ENCODE measurements around the gene ZFP3.
A peak's percentile ranks its signal among the peaks of the same experiment; 100 is the strongest.
"Not testable (repeated sequence)": the region's sequence is repeated elsewhere in the genome, so short reads cannot be mapped to it uniquely, and the experiment has no call there.

ZFP3 gene

DNA sequence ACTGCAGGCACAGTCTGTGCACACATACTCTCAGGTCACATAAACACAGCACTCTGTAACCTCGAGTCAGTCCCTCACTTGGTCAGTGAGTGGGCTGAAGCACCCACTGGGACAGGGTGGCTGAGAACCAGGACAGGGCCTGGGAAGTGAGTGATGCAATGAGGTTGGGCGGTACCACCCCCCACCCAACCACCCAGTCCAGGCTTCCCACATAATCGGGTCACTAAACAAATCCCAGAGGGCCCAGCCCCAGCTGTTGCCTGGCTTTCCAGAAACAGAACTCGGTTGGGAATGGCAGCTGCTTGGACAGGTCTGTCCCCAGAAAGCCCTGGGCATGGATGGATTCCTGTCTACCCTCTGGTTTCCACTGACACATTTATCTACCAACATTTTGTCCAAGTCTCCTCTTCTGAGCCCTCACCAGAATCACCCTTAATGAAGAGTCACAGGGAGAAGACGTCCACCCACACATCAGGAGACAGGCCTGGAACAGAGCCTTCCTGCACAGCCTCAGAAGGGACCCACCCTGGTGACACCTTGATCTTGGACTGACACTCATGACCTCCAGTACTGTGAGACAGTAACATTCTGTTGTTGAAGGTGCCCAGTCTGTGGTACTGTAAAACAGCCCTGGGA is 46.0 kb downstream of the ZFP3 start:
- not testable (repeated sequence) for DNase-seq

DNA sequence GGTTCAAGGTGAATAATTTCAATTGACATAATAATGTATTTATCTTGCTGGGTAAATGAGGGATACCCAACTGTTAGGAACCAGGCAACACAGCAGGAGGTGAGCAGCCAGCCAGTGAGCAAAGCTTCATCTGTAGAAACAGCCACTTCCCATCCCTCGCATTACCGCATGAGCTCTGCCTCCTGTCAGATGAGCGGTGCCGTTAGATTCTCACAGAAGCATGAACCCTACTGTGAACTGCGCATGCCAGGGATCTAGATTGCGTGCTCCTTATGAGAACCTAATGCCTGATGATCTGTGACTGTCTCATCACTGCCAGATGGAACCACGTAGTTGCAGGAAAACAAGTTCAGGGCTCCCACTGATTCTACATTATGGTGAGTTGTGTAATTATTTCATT is 46.6 kb downstream of the ZFP3 start:
- DNase-seq, result not testable (repeated sequence)

DNA sequence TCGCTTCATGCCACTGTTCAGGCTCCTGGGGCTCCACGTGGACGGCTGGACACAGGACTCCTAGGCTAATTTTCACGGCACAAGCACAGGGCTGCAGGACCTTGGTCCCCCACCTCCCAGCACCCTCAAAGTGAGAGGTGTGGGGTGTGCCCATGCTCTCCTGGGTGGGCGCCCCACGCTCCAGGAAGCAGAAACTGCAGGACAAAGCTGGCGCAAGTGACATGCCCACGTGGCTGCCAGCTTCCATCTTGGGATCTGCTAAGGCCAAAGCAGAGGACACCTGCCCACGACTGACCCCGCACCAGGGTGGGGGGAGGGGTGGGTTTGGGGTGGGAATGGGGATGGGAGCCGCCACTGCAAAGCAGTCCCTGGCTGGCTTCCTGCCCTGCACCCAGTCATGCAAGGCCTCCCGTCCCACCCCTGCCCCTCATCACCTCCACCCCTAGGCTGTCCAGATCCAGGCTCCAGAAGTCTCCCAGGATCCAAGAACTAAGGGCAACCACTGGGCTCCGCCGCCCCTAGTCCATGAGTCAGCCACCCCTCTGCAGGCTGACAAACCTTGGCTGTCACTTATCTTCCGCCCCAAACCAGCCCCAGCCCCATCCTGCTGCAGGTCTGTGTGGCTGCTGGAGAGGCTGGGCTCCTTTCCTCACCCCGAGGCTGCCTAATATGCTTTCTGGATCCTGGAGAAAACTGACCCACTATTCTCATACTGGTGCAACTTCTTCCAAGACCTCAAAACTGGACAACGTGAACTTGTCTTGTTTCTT is 48.6 kb downstream of the ZFP3 start:
- DNase-seq, result no peak

DNA sequence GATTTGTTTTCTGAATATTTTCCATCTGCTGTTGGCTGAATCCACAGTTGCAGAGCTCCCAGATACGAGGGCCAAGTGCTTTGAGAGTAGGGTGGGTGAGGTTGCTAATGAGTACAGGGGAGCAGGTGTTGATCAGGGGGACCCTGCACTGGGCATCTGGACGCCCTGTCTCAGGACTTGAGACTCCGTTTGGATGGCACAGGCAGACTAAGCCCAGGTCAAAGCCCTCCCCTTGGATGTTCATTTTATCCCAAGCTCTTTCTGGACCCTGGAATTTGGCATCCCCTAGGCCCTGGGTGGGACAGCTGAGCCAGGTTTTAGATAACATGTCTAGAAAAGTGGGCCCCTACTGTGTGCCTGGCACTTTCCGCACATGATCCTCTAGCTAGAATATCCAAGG is 49.6 kb downstream of the ZFP3 start:
- DNase-seq, result no peak

DNA sequence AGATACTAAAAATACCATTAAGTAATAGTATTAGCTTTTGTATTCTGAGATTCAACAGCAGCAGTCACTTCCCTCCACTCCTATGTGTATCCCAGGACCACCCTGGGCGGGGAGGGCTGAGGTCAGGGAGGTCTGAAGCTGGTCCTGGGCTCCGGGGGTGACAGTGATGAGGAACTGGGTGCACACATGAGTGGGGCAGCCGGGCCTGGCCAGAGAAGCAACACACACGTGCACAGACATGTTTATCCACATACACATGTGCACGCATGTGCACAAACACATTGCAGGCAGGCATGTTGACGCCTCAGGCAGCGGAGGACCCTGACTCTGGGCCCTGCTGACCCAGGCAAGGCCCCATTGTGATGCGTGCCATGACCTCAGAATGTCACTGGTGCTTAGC is 50.1 kb downstream of the ZFP3 start:
- DNase-seq, result not testable (repeated sequence)

DNA sequence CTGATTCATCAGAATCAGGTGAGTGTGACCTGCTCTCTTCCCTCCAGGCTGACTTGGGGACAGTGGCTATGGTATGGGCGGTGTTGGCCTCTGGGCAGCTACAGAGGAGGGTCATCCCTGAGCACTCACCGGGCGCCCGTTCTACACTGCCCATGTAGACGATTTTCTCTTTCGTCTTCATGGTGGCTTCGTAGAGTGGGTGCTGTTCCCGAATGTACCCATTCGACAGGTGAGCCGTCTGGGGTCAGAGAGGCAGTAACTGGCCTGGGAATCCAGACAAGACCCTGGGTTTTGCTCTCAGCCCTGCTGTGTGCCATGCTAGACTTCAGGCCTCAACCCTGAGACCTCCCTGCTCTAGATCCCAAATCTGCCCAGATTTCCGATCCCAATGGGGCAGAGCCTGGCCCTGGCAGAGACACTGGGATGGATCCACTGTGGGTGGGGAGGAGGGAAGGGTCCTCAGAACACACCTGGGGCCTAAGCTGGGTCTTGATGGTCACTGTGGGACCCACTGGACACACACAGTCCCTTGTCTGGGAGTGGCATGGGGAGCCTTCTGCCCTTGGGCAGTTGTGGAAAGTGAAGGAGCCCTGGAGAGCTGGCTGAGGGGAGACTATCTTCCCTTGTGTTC is 50.8 kb downstream of the ZFP3 start:
- no peak for DNase-seq

DNA sequence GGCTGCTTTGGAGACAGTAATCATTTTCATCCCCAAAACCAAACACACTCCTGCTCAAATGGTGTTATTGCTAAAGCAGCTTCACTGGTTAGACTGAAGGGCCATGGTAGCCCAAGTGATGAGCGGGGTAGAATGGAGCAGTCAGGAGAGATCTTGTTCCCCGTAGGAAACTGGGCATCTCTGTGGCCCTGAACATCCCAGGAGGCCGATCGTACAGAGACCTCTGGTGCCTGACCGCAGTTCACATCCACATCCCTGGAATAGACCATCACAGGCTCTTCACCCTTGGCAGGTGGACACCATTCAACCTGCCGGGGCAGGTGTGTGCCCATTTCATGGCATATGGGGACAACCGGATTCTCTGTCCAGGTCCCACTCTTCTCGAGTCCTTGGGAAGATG is 51.5 kb downstream of the ZFP3 start:
- not testable (repeated sequence) for DNase-seq

DNA sequence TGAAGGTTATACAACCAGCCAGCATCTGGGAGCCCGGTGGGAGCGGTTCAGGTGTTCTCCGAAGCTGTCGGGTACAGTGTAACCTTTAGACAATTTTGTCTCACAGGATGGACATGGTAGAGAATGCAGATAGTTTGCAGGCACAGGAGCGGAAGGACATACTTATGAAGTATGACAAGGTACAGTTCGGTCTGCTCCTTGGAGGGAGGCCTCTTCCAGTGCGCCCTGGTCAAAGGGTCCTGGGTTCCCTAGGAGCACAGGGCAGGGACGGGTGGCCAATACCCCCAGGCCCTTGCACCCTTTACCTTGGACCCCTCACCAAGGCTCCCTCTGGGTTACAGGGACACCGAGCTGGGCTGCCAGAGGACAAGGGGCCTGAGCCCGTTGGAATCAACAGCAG is 52.0 kb downstream of the ZFP3 start:
- not testable (repeated sequence) for DNase-seq

DNA sequence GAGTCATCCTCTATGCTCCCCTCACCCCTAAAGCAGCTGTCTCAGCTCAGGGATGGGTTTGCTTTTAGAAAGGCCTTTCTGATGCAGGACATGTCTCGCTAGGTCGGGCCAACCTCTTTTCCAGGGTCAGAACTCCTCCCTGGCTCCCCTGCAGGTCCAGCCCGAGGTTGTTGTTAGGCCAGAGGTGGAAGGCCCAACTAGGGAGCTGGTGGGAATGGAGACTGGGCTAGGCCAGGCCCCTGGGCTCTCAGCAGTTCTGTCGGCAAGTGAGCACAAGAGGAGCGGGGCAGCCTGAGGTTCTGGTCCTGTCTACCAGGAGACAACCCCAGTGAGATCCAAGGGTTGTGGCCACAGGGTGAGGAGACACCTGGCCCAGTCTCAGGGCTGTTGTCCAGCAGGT is 52.4 kb downstream of the ZFP3 start:
- DNase-seq, result not testable (repeated sequence)

DNA sequence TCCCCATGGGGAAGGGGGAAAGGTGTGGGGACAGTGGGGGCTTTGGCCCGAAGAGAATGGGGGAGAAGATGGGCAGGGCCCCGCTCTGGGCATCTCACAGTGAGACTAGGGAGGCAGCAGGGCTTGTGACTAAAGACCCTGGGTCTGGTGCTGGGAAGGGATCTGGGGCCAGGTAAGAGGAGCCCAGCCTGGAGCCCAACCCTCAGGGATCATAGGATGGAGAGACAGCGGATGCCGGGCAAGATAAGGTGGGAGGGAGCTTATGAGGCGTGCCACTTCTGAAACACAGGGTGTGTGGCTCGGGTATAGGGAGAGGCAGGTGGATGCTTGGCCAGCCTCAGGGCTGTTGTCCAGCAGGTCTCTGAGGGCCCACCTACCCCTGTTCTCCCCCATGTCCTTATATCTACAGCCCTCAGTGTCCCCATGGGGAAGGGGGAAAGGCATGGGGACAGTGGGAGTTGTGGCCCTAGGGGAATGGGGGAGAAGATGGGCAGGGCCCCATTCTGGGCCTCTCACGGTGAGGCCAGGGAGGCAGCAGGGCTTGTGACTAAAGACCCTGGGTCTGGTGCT is 53.0 kb downstream of the ZFP3 start:
- DNase-seq, result no peak

DNA sequence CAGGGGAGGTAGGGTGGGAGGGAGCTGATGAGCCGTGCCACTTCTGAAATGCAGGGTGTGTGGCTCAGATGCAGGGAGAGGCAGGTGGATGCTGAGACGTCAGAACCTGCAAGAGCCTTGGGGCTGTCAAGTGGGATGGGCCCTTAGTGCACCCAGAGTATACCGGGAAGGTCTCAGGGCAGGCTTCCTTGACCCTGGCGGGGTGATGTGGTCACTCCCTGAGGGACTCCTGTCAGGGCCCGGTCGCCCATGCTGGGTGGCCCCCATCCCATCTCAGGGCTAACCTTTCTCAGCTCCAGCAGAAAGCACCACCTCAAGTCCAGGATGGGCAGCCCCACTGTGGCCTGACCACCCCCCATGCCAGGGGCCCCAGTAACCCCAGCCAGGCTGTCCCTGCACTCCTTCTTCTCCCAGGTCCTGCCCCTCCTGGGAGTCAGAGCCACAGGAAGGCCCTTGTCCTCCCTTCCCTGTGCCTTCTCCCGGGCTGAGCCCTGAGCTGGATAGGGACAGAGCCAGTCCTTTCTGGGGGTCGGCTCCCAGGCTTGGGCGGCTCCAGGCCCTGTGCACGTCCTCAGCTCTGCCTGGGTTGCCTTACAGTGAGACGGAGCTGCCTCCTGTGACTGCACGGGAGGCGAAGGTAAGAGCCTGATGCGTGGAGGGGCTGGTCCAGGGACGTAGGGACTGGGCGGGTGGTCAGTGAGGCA is 53.7 kb downstream of the ZFP3 start:
- DNase-seq, result not testable (repeated sequence)

DNA sequence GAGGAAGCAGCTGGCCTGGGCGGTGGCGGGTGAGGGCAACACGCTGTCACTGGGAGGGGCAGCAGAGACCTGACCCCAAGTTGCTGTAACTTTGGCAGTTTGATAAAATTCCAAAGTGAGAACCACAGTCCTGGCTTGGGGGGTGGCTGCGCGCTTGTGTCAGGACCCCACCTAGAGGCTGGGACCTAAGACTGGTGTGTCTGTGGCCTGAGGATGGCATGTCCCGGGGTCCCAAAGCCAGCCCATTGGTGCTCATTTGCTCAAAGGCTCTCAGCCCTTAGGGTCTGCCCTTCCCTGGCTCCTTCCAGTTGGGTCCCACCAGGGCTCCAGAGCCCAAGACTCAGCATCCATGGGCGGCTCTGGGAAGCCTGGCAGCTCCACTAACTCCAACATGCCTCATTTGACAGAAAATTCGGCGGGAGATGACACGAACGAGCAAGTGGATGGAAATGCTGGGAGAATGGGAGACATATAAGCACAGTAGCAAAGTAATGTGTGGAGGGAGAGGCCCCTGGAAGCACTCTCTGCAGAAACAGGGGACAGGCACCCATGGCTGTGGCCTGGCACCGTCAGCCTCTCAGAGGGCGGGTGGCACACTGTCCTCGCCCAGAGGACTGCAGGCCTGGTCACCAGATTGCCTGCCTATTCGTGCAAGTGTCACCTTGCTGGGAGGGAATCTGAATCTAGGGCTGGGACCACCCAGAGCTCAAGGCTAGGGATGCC is 54.4 kb downstream of the ZFP3 start:
- not testable (repeated sequence) for DNase-seq

DNA sequence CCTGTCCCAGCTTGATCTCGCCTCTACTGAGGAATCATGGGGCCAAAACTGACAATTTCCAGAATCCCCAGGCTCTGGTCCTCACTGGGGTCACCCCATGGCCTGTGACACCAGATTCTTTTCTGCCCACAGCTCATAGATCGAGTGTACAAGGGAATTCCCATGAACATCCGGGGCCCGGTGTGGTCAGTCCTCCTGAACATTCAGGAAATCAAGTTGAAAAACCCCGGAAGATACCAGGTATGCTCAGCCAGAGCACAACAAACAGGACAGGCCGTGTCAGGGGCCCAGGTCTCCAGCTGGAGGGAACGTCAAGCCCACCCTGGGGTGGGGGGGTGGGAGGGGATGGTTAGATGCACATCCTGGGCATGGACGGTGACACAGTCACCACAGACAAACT is 55.0 kb downstream of the ZFP3 start:
- DNase-seq, result no peak

DNA sequence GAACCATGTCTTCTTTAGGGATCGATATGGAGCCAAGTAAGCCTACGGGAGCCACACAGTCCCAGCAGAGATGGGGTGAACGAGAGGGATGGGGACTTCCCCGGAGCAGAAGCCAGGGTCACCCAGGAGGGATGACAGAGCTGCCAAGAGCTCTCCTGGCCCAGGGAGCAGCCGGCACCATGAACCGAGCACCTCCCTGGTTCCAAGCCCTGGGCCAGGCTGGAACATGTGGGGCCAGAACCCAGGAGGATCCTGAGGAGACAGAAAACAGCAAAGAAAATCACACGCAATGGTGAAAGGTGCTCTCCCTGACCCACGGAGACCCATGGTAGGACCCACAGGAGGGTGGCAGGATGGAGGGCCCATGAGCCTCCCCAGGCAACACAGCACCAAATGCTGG is 55.7 kb downstream of the ZFP3 start:
- DNase-seq, result not testable (repeated sequence)

DNA sequence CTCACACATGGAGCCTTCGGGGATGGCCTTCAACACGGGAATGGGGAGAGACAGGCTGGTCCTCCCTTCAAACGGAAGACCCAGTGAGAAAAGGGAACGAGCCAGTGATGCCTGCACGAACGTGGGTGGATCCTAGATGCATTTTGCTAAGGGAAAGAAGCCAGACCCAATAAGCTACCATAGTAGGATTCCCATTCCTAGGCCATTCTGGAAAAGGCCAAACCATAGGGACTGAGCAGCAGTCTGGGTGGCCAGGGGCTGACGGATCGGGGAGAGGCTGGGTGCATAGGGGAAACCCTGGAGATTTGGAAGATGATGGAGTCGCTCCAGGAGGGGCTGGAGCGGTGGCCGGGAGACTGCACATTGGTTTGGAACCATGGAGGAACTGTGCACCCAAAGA is 56.3 kb downstream of the ZFP3 start:
- DNase-seq, result not testable (repeated sequence)

DNA sequence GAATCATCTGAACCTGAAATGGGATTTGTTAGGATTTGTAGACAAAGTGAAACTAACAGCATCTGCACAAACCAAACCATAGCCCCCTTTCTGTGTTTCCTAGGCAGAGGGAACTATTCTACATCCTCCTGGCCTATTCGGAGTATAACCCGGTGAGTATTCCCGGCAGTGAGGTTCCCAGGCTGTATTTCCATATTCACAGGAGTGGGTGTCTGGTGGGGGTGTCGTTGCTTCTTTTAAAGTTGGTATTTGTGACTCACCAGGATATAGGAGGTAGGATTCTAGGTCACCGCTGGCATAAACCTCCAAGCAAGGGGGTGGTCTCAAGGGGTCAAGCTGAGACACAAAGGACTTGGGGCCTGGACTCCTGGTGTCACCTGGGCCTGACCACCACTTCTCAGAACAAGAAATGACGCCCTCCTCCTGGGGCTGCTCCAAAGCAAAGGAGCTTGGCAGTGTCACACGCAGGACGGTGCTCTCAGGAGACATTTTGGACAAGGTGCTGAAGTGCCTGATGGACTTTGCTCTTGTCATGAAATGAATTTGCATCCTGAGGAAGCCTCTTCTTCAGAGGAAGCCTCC is 57.0 kb downstream of the ZFP3 start:
- DNase-seq, result peak in 1 of 51 donors; percentile 3

DNA sequence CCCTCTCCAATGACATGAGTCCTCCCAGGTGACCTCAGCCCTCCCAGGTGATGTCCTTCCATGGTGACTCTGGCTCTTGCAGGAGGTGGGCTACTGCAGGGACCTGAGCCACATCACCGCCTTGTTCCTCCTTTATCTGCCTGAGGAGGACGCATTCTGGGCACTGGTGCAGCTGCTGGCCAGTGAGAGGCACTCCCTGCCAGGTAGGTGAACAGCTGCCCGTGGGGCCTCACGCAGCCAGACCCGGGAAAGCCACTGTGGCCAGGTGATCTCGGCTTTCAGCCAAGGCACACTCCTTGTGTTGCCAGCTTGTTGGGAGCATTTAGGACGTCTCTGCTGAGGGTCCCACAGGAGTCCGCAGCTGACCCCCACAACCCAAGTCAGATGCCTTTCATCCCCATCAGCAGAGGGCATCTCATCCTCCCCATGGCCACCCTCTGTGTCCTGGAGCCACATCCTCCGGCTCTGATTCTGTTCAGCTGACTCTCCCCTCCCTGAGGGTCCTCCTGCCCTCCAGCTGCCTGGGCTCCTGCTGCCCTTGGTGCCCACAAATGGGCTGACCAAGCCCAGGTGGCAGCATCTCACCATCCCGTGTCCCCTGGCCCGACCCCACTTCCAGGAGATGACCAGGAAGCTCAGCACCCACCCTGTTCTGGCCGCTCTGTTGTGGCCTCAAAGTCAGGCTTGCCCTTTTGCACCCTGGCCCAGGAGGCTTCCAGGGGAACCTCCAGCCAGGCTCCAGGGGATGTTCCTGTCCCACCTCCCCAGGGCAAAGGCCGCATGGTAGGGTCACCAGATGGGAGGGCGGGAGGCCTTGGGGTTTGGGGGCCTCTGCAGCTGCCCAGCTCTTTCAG is 57.7 kb downstream of the ZFP3 start:
- no peak for DNase-seq

DNA sequence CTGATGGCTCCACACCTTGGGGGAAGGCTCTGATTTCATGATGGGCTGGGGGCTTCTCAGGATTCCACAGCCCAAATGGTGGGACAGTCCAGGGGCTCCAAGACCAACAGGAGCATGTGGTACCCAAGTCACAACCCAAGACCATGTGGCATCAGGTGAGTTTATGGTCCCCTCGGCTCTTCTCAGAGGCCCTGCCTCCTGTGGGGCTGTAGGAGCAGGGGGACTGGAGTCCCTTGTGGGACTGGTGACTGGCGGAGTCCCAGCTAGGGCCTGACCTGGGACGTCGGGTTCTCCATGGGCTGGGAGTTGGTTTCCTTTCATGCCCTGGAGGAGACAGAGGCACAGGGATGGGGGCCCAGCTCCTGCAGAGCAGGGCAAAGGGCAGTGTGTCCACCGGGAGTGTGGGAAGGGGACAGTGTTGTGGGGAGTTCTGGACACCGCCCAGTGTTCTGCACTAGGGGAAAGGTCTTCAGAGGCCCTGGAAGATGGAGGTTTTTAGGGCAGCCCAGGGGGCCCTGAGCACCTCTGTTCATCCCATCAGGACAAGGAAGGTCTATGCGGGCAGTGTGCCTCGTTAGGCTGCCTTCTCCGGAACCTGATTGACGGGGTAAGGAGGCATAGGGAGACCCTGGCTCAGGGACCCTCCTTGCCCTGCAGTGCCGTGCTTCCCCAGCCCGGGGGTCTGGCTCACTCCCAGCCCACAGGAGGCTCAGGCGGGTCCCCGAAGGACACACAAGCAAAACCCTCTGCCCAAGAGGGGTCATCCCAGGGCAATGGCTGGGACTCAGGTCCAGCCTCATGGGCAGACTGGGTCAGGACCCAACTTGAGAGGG is 58.5 kb downstream of the ZFP3 start:
- DNase-seq, result not testable (repeated sequence)

Measured in hypothalamus (tissue), 51 donors.